Osteocyte (in vitro differentiated cells): Measurements from ENCODE around the gene NAT9. TPM values are rescaled to one million over a fixed set of nuclear protein-coding genes. Genes with fewer than 3 reads are reported as not detected.

Experiments used
- DNase-seq: peaks from one replicate; pipeline ENCODE4 v3.0.0; 2021; ENCODE audit warnings: mixed read lengths; ENCODE audit not compliant: unreplicated experiment; ENCODE audit errors: extremely low spot score
- H3K27ac Mint-ChIP-seq: one replicate; pipeline ENCODE4 v1.8.0; 2021; ENCODE audit warnings: mild to moderate bottlenecking, mixed read lengths; ENCODE audit not compliant: unreplicated experiment
- H3K27me3 Mint-ChIP-seq: one replicate; pipeline ENCODE4 v1.8.0; 2021; ENCODE audit warnings: mixed read lengths; ENCODE audit not compliant: unreplicated experiment
- H3K36me3 Mint-ChIP-seq: one replicate; pipeline ENCODE4 v1.8.0; 2021; ENCODE audit warnings: mixed read lengths; ENCODE audit not compliant: unreplicated experiment
- H3K4me1 Mint-ChIP-seq: one replicate; pipeline ENCODE4 v1.8.0; 2021; ENCODE audit warnings: mixed read lengths; ENCODE audit not compliant: unreplicated experiment
- H3K4me3 Mint-ChIP-seq: one replicate; pipeline ENCODE4 v1.8.0; 2021; ENCODE audit warnings: mild to moderate bottlenecking, moderate library complexity, mixed read lengths; ENCODE audit not compliant: unreplicated experiment
- H3K9me3 Mint-ChIP-seq: one replicate; pipeline ENCODE4 v1.8.0; 2021; ENCODE audit warnings: mixed read lengths; ENCODE audit not compliant: unreplicated experiment
- CTCF ChIP-seq: fragments of 200-600 bp; sonication (generic); IDR thresholded peaks from 2 replicates; pipeline ENCODE4 v1.5.0; 2021; ENCODE audit warnings: antibody characterized with exemption, mild to moderate bottlenecking, moderate library complexity
- total RNA-seq: library from RNA; stranded (reverse); gene quantifications from 2 replicates; pipeline ENCODE4 v1.2.1, GENCODE V29; 2021

Gene NAT9
- total RNA-seq, 1 donor from 2014 or later, result 52.5 TPM

- no peak for DNase-seq
- TF ChIP-seq CTCF, result no peak
- H3K4me1 Mint-ChIP-seq, result peaks cover 55% of the 10 kb centered on the region
- H3K27ac Mint-ChIP-seq, result no peak overlapping the region
- no peaks in the 10 kb centered on the region for H3K9me3 Mint-ChIP-seq
- H3K4me3 Mint-ChIP-seq, result no peak overlapping the region
- peaks cover 26% of the 10 kb centered on the region for H3K36me3 Mint-ChIP-seq
- no peaks in the 10 kb centered on the region for H3K27me3 Mint-ChIP-seq
Observed at GRCh38 chr17:74771319-74771914, 4.7 kb downstream of the NAT9 start.

GRCh38 chr17:74770498-74771318, 5.4 kb downstream of the NAT9 start:
- no peaks in the 10 kb centered on the region for H3K9me3 Mint-ChIP-seq
- peak overlapping the region; percentile 41 for H3K27ac Mint-ChIP-seq
- no peak overlapping the region for H3K4me3 Mint-ChIP-seq
- H3K4me1 Mint-ChIP-seq, result peaks cover 51% of the 10 kb centered on the region
- H3K27me3 Mint-ChIP-seq, result no peaks in the 10 kb centered on the region
- peaks cover 31% of the 10 kb centered on the region for H3K36me3 Mint-ChIP-seq
- no peak for DNase-seq
- peak; percentile 79 for TF ChIP-seq CTCF

GRCh38 chr17:74769856-74770497, 6.2 kb downstream of the NAT9 start:
- Mint-ChIP-seq H3K9me3 (no peaks in the 10 kb centered on the region), H3K36me3 (peaks cover 33% of the 10 kb centered on the region), H3K27ac (peak overlapping the region; percentile 41), H3K27me3 (no peaks in the 10 kb centered on the region), H3K4me3 (no peak overlapping the region), H3K4me1 (peaks cover 49% of the 10 kb centered on the region)
- TF ChIP-seq CTCF, result no peak
- no peak for DNase-seq

- H3K27me3 Mint-ChIP-seq, result no peaks in the 10 kb centered on the region
- H3K4me3 Mint-ChIP-seq, result no peak overlapping the region
- no peak for DNase-seq
- peak overlapping the region; percentile 57 for H3K27ac Mint-ChIP-seq
- peaks cover 55% of the 10 kb centered on the region for H3K4me1 Mint-ChIP-seq
- peaks cover 33% of the 10 kb centered on the region for H3K36me3 Mint-ChIP-seq
- no peak for TF ChIP-seq CTCF
- H3K9me3 Mint-ChIP-seq, result no peaks in the 10 kb centered on the region
Observed at GRCh38 chr17:74769266-74769855, 6.8 kb downstream of the NAT9 start.

- H3K4me1 Mint-ChIP-seq, result peaks cover 54% of the 10 kb centered on the region
- peaks cover 33% of the 10 kb centered on the region for H3K36me3 Mint-ChIP-seq
- H3K27me3 Mint-ChIP-seq, result no peaks in the 10 kb centered on the region
- DNase-seq, result no peak
- no peak for TF ChIP-seq CTCF
- H3K9me3 Mint-ChIP-seq, result no peaks in the 10 kb centered on the region
- H3K4me3 Mint-ChIP-seq, result peak overlapping the region; percentile 19
- peak overlapping the region; percentile 72 for H3K27ac Mint-ChIP-seq
Observed at GRCh38 chr17:74768763-74769114, 7.4 kb downstream of the NAT9 start.
